GM18498 (cell line): ENCODE measurements around the gene PSME4.
"Not testable (repeated sequence)": the region's sequence is repeated elsewhere in the genome, so short reads cannot be mapped to it uniquely, and the experiment has no call there.

ENCODE experiments used
- ATAC-seq: cut with Tn5 transposase; IDR thresholded peaks from one replicate; pipeline ENCODE4 v1.9.1; 2021; ENCODE audit warnings: mild to moderate bottlenecking, moderate library complexity; ENCODE audit not compliant: unreplicated experiment

Gene PSME4

GRCh38 chr2:53851052-53851757 is 119.6 kb downstream of the PSME4 start:
- ATAC-seq: not testable (repeated sequence)

- no peak for ATAC-seq
Observed at GRCh38 chr2:53848062-53848461, 122.7 kb downstream of the PSME4 start.

GRCh38 chr2:53843595-53843994 is 127.2 kb downstream of the PSME4 start:
- ATAC-seq: no peak

GRCh38 chr2:53842891-53843290 is 127.9 kb downstream of the PSME4 start:
- no peak for ATAC-seq

- ATAC-seq: not testable (repeated sequence)
Observed at GRCh38 chr2:53841651-53842050, 129.1 kb downstream of the PSME4 start.

GRCh38 chr2:53840580-53840979 is 130.2 kb downstream of the PSME4 start:
- no peak for ATAC-seq

GRCh38 chr2:53829980-53830290 is 140.9 kb downstream of the PSME4 start:
- not testable (repeated sequence) for ATAC-seq

- ATAC-seq: no peak
Observed at GRCh38 chr2:53829273-53829979, 141.4 kb downstream of the PSME4 start.

GRCh38 chr2:53828331-53828730 is 142.5 kb downstream of the PSME4 start:
- no peak for ATAC-seq

GRCh38 chr2:53827398-53828175 is 143.2 kb downstream of the PSME4 start:
- ATAC-seq: no peak

GRCh38 chr2:53826587-53827397 is 144.0 kb downstream of the PSME4 start:
- ATAC-seq: no peak

- no peak for ATAC-seq
Observed at GRCh38 chr2:53826030-53826410, 144.8 kb downstream of the PSME4 start.

- peak; percentile 54 for ATAC-seq
Observed at GRCh38 chr2:53823639-53824038, 147.2 kb downstream of the PSME4 start.

- no peak for ATAC-seq
Observed at GRCh38 chr2:53821810-53822209, 149.0 kb downstream of the PSME4 start.

- ATAC-seq: no peak
Observed at GRCh38 chr2:53820711-53821110, 150.1 kb downstream of the PSME4 start.

GRCh38 chr2:53820048-53820447 is 150.7 kb downstream of the PSME4 start:
- no peak for ATAC-seq

- ATAC-seq: no peak
Observed at GRCh38 chr2:53819634-53820033, 151.2 kb downstream of the PSME4 start.

GRCh38 chr2:53818854-53819435 is 151.8 kb downstream of the PSME4 start:
- ATAC-seq: no peak
